ENCODE results near the gene NAA11. TPM values are rescaled to one million over a fixed set of nuclear protein-coding genes. Genes with fewer than 3 reads are reported as not detected.

The NAA11 gene
- not detected in 2 replicates for total RNA-seq

GRCh38 chr4:79325864-79326328, at the start of gene NAA11:
NAA11 (minus strand) TSS chr4:79326061; CDS start chr4:79325877, 184 bp downstream.
- intact Hi-C loops (cut with micrococcal nuclease), result no loop called here
- no peak within 1 kb of the TSS for H3K4me3 Mint-ChIP-seq
- H3K27me3 Mint-ChIP-seq, result no peaks in the 10 kb centered on the region
- no peaks in the 10 kb centered on the region for H3K36me3 Mint-ChIP-seq (ENCODE audit: low read depth)
- H3K9me3 Mint-ChIP-seq, result no peaks in the 10 kb centered on the region
- no peak within 1 kb of the TSS for H3K27ac Mint-ChIP-seq
- no peaks in the 10 kb centered on the region for H3K4me1 Mint-ChIP-seq
- DNase-seq, result no peak

DNA sequence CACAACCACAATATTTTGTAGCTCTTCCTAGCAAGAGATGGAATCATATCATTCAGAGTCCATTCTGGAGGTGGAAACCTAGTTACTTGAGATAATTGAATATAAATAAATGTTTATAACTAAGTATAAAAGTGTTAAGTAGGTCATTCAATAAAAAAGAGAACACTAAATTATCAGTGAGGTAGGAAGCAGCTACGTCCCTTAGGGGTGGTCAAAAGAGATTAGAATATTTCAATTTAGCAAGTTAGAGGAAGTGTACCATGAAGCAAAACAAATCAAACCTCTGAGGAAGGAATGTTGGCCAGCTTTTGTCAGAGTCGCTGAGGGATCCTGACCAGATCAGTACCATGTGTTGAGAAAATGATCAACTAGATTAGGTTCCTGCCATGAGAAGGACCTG, 44.2 kb upstream of the NAA11 start:
- Mint-ChIP-seq H3K4me1 (no peaks in the 10 kb centered on the region), H3K36me3 (ENCODE audit: low read depth) (no peaks in the 10 kb centered on the region), H3K27me3 (no peaks in the 10 kb centered on the region), H3K4me3 (no peak overlapping the region), H3K9me3 (no peaks in the 10 kb centered on the region), H3K27ac (no peak overlapping the region)
- DNase-seq, result no peak
- intact Hi-C loops (cut with micrococcal nuclease), result no loop called here

- Mint-ChIP-seq H3K4me1 (no peaks in the 10 kb centered on the region), H3K4me3 (no peak overlapping the region), H3K9me3 (no peaks in the 10 kb centered on the region), H3K27ac (no peak overlapping the region), H3K36me3 (ENCODE audit: low read depth) (no peaks in the 10 kb centered on the region), H3K27me3 (no peaks in the 10 kb centered on the region)
- intact Hi-C loops (cut with micrococcal nuclease), result no loop called here
- DNase-seq, result no peak
These were observed 41.2 kb upstream of the NAA11 start for GRCh38 chr4:79367096-79367495.

GRCh38 chr4:79366422-79366821, 40.6 kb upstream of the NAA11 start:
- H3K27me3 Mint-ChIP-seq, result no peaks in the 10 kb centered on the region
- no peaks in the 10 kb centered on the region for H3K36me3 Mint-ChIP-seq (ENCODE audit: low read depth)
- DNase-seq, result no peak
- H3K27ac Mint-ChIP-seq, result no peak overlapping the region
- no peak overlapping the region for H3K4me3 Mint-ChIP-seq
- H3K9me3 Mint-ChIP-seq, result no peaks in the 10 kb centered on the region
- H3K4me1 Mint-ChIP-seq, result no peaks in the 10 kb centered on the region
- intact Hi-C loops (cut with micrococcal nuclease), result no loop called here

- no peaks in the 10 kb centered on the region for H3K27me3 Mint-ChIP-seq
These were observed 38.2 kb upstream of the NAA11 start for GRCh38 chr4:79364061-79364460.

DNA sequence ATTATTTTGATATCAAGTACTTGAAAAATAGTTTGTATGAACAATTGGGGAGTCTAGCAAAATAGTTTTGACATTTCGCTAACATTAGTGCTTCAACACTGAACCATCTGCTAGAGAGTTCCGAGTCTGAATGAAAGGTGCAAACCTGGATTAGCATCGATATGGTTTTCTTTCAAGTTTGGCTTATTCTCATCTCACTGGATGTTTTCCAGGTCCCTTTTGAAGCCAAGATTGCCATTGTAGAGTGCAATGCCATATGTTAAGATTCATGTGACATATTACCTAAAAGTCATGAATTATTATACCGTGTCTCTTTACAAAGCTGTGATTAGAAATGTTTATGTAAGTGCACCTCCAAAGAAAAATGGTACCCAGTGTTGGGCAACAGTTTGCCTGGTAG, 36.8 kb upstream of the NAA11 start:
- Mint-ChIP-seq H3K36me3 (ENCODE audit: low read depth) (no peaks in the 10 kb centered on the region), H3K4me3 (no peak overlapping the region), H3K4me1 (no peaks in the 10 kb centered on the region), H3K27ac (no peak overlapping the region), H3K27me3 (no peaks in the 10 kb centered on the region), H3K9me3 (no peaks in the 10 kb centered on the region)
- intact Hi-C loops (cut with micrococcal nuclease), result no loop called here
- no peak for DNase-seq

More at GRCh38 chr4:79364061-79364460, 38.2 kb upstream of the NAA11 start:
- intact Hi-C loops (cut with micrococcal nuclease), result no loop called here
- H3K9me3 Mint-ChIP-seq, result no peaks in the 10 kb centered on the region
- H3K4me3 Mint-ChIP-seq, result no peak overlapping the region
- DNase-seq, result no peak
- no peak overlapping the region for H3K27ac Mint-ChIP-seq
- H3K36me3 Mint-ChIP-seq (ENCODE audit: low read depth), result no peaks in the 10 kb centered on the region
- no peaks in the 10 kb centered on the region for H3K4me1 Mint-ChIP-seq

DNA sequence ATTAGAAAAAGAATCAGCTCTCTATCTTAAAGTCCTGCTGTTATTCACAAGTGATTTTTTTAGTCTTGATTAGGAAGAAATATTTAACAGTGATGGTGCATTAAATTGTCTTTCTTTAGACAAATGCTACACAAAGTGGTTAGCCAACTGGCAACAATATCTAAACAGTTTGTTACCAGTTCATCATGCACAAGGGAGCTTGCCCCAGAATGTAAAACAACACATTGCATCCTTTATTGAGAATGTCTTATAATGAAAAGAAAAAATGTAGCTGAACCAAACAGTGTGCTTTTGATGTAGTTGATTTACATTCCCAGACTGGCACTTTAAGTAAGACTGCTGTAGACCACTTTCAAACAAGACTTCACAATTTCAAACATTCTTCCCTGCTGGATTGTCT, 34.1 kb upstream of the NAA11 start:
- Mint-ChIP-seq H3K9me3 (no peaks in the 10 kb centered on the region), H3K4me1 (no peaks in the 10 kb centered on the region), H3K27ac (no peak overlapping the region), H3K36me3 (ENCODE audit: low read depth) (no peaks in the 10 kb centered on the region), H3K27me3 (no peaks in the 10 kb centered on the region), H3K4me3 (no peak overlapping the region)
- DNase-seq, result no peak
- intact Hi-C loops (cut with micrococcal nuclease), result no loop called here

- H3K9me3 Mint-ChIP-seq, result no peaks in the 10 kb centered on the region
- no peaks in the 10 kb centered on the region for H3K36me3 Mint-ChIP-seq (ENCODE audit: low read depth)
- H3K4me3 Mint-ChIP-seq, result no peak overlapping the region
- intact Hi-C loops (cut with micrococcal nuclease), result no loop called here
- H3K27me3 Mint-ChIP-seq, result no peaks in the 10 kb centered on the region
- H3K27ac Mint-ChIP-seq, result no peak overlapping the region
- no peak for DNase-seq
- H3K4me1 Mint-ChIP-seq, result no peaks in the 10 kb centered on the region
These were observed 32.6 kb upstream of the NAA11 start for GRCh38 chr4:79358438-79358837.

GRCh38 chr4:79357365-79357764, 31.5 kb upstream of the NAA11 start:
- intact Hi-C loops (cut with micrococcal nuclease), result no loop called here
- Mint-ChIP-seq H3K9me3 (no peaks in the 10 kb centered on the region), H3K4me1 (no peaks in the 10 kb centered on the region), H3K27ac (no peak overlapping the region), H3K36me3 (ENCODE audit: low read depth) (no peaks in the 10 kb centered on the region), H3K4me3 (no peak overlapping the region), H3K27me3 (no peaks in the 10 kb centered on the region)
- no peak for DNase-seq

DNA sequence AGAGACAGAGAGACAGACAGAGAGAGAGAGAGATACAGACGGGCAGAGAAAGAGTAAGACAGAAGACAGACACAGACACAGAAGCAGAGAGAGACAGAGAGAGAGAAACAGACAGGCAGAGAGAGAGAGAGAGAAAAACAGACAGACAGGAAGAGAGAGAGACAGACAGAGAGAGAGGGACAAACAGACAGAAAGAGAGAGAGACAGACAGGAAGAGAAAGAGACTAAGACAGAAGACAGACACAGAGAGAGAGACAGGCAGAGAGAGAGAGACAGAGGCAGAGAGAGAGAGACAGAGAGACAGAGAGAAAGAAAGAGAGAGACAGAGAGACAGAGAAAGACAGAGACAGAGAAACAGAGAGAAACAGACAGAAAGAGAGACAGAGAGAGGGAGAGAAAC, 27.2 kb upstream of the NAA11 start:
- Mint-ChIP-seq H3K4me1 (no peaks in the 10 kb centered on the region), H3K4me3 (no peak overlapping the region), H3K27ac (no peak overlapping the region), H3K36me3 (ENCODE audit: low read depth) (no peaks in the 10 kb centered on the region), H3K27me3 (no peaks in the 10 kb centered on the region), H3K9me3 (no peaks in the 10 kb centered on the region)
- DNase-seq, result no peak
- intact Hi-C loops (cut with micrococcal nuclease), result no loop called here

DNA sequence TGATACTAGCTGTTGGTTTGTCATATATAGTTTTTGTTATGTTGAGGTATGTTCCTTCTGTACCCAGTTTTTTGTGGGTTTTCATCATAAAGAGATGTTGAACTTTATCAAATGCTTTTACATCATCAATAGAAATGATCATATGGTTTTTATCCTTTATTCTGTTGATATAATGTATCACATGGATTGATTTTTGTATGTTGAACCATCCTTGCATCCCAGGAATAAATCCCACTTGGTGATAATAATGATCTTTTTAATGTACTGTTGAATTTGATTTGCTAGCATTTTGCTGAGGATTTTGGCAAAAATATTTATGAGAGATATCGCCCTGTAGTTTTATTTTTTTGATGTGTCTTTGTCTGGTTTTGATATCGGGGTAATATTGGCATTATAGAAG, 22.5 kb upstream of the NAA11 start:
- Mint-ChIP-seq H3K4me3 (no peak overlapping the region), H3K27me3 (no peaks in the 10 kb centered on the region), H3K27ac (no peak overlapping the region), H3K4me1 (no peaks in the 10 kb centered on the region), H3K9me3 (no peaks in the 10 kb centered on the region), H3K36me3 (ENCODE audit: low read depth) (no peaks in the 10 kb centered on the region)
- DNase-seq, result no peak
- intact Hi-C loops (cut with micrococcal nuclease), result no loop called here

DNA sequence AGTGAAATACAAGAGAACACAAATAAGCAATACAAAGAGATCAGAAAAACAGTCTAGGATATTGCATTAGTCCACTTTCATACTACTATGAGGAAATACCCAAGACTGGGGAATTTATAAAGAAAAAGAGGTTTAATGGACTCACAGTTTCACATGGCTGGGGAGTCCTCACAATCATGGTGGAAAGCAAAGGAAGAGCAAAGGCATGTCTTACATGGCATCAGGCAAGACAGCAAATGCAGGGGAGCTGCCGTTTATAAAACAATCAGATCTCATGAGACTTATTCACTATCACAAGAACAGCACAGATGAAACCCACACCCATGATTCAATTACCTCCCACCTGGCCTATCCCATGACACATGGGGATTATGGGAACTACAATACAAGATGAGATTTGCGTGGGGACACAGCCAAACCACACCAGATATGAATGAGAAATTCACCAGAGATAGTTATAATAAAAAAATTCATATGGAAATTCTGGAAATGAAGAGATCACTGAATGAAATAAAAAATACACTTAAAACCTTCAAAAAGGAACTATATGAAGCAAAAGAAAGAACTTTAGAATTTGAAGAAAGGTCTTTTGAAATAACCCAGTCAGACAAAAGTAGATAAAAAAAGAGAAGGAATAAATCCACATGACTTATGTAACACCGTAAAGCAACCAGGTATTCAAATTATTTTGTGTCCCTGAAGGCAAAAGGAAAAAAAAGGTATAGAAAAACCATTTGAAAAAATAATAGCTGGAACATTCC, 16.2 kb upstream of the NAA11 start:
- DNase-seq, result no peak
- no peak overlapping the region for H3K27ac Mint-ChIP-seq
- H3K4me3 Mint-ChIP-seq, result no peak overlapping the region
- H3K36me3 Mint-ChIP-seq (ENCODE audit: low read depth), result no peaks in the 10 kb centered on the region
- H3K9me3 Mint-ChIP-seq, result peaks cover 17% of the 10 kb centered on the region
- intact Hi-C loops (cut with micrococcal nuclease), result no loop called here
- H3K27me3 Mint-ChIP-seq, result no peaks in the 10 kb centered on the region
- H3K4me1 Mint-ChIP-seq, result no peaks in the 10 kb centered on the region

DNA sequence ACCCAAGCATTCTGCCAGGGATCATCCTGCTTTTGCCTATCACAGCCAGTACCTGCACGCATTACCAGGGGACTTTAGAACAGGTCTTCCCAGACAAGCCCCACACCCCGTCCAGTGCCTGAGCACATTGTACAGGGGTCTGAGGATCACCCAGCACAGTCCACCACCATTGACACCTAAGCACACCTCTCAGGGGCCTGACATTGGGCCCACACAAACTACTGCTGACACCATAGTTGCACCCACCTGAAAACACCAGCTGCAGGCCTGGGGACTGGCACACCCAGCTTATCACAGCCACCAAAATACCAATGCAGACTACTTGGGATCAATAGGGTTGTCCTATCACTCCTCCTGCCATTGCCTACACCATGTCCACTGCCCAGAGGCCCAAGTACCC, 14.7 kb upstream of the NAA11 start:
- DNase-seq, result no peak
- H3K4me3 Mint-ChIP-seq, result no peak overlapping the region
- no peaks in the 10 kb centered on the region for H3K4me1 Mint-ChIP-seq
- H3K27me3 Mint-ChIP-seq, result no peaks in the 10 kb centered on the region
- H3K9me3 Mint-ChIP-seq, result peaks cover 17% of the 10 kb centered on the region
- H3K27ac Mint-ChIP-seq, result no peak overlapping the region
- H3K36me3 Mint-ChIP-seq (ENCODE audit: low read depth), result no peaks in the 10 kb centered on the region
- intact Hi-C loops (cut with micrococcal nuclease), result no loop called here

- Mint-ChIP-seq H3K9me3 (peaks cover 17% of the 10 kb centered on the region), H3K27me3 (no peaks in the 10 kb centered on the region), H3K4me3 (no peak overlapping the region), H3K27ac (no peak overlapping the region), H3K4me1 (no peaks in the 10 kb centered on the region), H3K36me3 (ENCODE audit: low read depth) (no peaks in the 10 kb centered on the region)
- intact Hi-C loops (cut with micrococcal nuclease), result no loop called here
- DNase-seq, result no peak
These were observed 12.3 kb upstream of the NAA11 start for GRCh38 chr4:79338148-79338547.

GRCh38 chr4:79334783-79335182, 8.9 kb upstream of the NAA11 start:
- no peaks in the 10 kb centered on the region for H3K36me3 Mint-ChIP-seq (ENCODE audit: low read depth)
- no peak overlapping the region for H3K4me3 Mint-ChIP-seq
- intact Hi-C loops (cut with micrococcal nuclease), result no loop called here
- H3K27ac Mint-ChIP-seq, result no peak overlapping the region
- H3K9me3 Mint-ChIP-seq, result no peaks in the 10 kb centered on the region
- no peaks in the 10 kb centered on the region for H3K4me1 Mint-ChIP-seq
- DNase-seq, result no peak
- H3K27me3 Mint-ChIP-seq, result no peaks in the 10 kb centered on the region
